Stimulated activated CD4-positive, alpha-beta T cell treated with anti-CD3 and anti-CD28 coated beads, Interleukin-1b, Interleukin-23, amount 100 ng/mL, for 1 hour (primary cell): ENCODE data around the gene TXNDC17.
"Not testable (repeated sequence)": the region's sequence is repeated elsewhere in the genome, so short reads cannot be mapped to it uniquely, and the experiment has no call there.

ENCODE experiments used
- DNase-seq, 2 donors: peaks; one replicate each; pipeline ENCODE4 v3.0.0-alpha.2; 2020; ENCODE audit warnings: low read depth in 2 of 2

TXNDC17 gene

GRCh38 chr17:6683081-6683684 is 42.3 kb downstream of the TXNDC17 start:
- no peak for DNase-seq

DNA sequence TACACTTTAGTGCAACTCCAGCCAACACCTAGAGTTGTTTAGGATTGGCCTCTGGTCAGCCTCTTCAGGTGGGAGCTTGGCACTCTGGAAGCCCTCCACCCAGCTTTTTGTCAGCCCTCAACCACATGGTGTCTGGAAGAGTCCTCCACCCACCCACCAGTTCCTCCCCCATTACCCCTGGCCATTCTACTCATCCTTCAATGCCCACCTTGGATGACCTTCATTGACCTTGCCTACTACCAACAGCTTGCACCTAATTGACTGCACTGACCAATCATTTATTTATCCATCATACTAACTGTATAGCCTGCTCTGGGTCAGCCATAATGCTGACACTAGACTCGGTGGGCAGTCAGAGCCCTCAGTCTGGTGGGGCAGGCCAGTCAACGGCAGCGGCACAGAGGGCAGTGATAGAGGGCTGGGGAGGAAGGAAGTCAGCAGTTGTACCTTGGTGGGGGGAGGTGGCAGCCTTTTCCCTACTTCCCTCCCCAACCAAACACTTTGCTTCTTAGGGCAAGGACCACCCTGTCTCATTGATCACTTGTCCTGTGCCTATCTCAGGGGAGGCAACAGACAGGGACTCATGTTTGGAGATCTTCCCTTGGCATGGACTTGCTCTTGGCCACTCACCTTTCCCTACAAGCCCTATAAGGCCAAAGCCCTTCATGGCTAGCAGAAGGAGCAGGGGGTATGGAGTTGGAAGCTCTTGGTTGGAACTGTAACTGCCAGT is 43.0 kb downstream of the TXNDC17 start:
- no peak for DNase-seq

- no peak for DNase-seq
These were observed 43.6 kb downstream of the TXNDC17 start for GRCh38 chr17:6684460-6684783.

GRCh38 chr17:6684881-6685767 is 44.3 kb downstream of the TXNDC17 start:
- no peak for DNase-seq

DNA sequence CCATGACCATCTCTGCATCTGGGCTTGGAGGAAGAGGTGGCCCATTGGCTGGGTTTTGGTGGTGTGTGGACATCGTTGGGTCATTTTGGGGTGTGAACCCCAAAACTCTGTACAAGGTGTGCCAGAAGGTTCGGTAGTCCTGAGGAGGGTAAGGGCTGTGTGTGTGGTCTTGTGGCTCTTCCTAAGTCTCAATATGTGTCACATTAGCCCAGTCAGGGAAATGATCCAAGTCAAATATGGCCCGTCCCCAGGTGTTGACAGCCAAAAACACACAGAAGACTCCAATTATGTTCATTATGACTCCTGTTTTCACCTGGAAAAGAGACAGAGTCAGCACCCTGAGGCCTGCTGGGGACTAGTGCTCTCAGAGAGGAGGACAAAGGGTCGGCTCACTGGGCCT is 45.2 kb downstream of the TXNDC17 start:
- DNase-seq, result no peak

DNA sequence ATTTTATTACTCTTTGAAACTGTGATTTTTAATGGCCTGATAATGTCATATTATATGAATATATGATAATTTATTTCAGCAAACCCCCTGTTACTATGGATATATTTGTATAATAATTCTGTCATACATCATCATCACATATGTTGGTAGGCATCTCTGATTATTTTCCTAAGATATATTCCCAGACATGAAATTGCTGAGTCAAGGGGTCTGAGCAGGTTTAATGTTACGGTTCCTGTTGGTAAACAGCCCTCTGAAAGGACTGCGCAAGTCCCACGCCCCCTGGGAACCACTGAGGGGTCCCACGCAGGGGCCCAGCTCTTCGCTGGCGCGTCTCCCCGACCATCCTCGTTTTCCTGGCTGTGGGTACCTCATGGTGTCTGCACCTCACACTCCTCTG is 48.1 kb downstream of the TXNDC17 start:
- DNase-seq, result no peak

DNA sequence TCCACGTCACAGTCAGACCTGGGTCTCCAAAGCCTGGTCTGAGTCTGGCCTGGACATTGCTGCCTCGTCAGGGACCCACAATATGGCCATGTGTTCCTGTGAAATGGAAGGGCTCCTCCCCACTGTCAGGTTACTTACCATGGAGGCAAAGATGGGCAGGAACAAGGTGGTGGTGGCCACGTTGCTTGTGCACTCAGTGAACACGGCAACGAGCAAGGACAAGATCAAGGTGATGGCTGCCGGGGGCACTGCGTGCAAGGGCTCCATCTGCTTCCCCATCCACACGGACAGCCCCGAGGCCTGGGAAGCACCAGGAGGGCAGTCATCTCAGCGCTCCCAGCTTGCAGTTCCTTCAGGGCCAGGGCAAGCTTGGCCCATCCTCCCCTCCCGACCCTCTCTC is 49.8 kb downstream of the TXNDC17 start:
- DNase-seq, result no peak

- DNase-seq, result no peak
These were observed 50.7 kb downstream of the TXNDC17 start for GRCh38 chr17:6691546-6691945.

- DNase-seq, result not testable (repeated sequence)
These were observed 51.1 kb downstream of the TXNDC17 start for GRCh38 chr17:6691958-6692357.
